Stimulated activated CD4-positive, alpha-beta T cell treated with anti-CD3 and anti-CD28 coated beads, Interleukin-15, amount 100 ng/mL, for 24 hours (primary cell): ENCODE measurements around the gene ID3.
"Not testable (repeated sequence)": the region's sequence is repeated elsewhere in the genome, so short reads cannot be mapped to it uniquely, and the experiment has no call there.

Source experiments
- DNase-seq: peaks from one replicate; pipeline ENCODE4 v3.0.0-alpha.2; 2020

Gene ID3

DNA sequence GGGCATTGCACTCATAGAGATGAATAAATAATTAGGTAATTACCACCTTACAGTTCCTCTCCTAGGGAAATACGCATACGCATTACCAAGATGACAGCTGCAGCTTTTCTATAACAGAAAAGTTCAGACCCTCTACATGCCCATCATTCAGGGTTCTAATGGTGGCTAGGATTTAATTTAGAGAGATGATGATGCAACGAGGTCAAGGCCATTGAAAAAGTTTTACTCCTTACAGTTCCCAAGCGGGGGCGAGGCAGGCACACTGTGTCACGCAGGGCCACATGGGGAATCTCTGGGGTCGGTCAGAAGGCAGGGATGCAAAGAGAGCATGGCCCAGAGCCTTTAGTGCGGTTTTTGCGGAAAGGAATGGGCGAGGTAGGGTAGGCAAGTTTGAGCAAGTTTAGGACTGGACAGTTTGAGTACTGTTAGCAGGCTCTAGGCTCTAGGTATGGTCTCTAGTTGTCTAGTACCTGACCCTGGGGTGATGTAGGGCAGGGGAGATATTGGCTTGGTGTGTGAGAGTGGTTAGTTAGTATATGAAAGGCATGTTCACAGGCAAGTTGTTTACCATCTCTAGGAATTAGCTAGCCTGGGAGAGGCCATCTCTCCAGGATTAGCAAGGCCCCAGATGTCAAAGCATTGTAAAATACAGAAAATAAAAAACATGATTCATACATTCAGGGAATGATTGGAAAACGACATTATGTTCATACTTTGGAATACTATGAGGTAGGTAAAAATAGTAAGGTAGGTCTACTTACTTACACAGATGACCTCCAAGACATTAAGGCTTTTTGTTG, 29.6 kb upstream of the ID3 start:
- no peak for DNase-seq

DNA sequence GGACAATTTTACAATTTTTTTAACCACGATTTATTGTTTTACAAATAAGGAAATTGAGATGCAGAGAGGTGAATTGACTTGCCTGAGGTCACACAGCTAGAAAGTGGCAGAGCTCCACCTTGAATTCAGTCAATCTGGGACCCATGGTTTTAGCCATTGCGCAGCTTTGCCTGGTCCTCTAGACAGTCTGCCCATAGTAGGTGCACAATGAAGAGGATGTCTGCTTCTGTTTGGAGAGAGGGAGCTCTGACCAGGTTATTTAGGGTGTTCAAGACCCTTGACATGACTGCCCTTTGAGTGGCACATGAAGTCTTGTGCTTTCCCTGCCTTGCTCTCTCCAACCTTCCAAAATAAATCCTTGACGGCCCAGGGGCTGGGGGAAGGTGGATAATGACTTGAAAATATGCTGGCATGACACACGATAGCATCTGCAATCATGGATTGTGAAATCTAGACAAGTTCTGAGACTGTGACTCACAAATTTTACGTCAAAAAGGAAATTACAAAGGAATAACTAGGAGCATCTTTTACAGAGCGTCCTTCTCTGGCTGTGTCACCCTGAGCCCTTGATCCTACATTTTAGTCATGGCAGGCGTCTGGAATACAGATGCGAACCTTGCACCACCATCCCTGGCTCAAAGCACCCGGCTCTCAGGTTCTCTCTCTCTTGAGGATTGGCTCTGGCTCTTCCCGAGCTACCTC, 26.2 kb upstream of the ID3 start:
- no peak for DNase-seq

DNA sequence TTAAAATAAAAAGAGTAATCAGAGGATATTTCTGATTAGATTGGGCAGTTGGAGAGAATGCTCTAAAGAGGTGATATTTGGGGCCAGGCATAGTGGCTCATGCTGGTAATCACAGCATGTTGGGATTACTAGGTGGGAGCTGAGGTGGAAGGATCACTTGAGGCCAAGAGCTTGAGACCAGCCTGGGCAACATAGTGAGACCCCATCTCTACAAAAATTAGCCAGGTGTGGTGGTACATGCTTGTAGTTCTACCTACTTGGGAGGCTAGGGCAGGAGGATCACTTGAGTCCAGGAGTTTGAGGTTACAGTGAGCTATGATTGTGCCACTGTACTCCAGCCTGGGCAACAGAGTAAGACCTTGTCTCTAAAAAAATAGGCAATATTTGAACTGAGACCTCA, 24.4 kb upstream of the ID3 start:
- DNase-seq, result not testable (repeated sequence)

DNA sequence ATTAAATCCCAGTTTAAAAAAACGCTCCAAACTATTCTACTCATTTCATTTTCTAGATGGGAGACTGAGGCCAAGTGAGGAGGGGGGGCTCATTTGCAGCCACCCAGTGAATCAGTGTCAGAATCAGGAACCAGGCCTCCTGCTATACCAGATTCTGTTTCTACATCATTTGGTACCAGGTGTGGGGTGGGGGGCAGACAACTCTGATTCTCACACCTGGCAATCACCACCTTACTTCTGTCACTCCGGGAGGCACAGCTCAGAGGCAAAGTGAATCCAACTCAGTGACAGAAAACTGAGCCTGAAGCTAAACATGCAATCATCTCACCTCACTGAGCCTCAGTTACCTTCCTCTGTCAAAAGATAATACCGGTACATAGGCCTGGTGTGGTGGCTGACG, 23.5 kb upstream of the ID3 start:
- DNase-seq, result no peak

DNA sequence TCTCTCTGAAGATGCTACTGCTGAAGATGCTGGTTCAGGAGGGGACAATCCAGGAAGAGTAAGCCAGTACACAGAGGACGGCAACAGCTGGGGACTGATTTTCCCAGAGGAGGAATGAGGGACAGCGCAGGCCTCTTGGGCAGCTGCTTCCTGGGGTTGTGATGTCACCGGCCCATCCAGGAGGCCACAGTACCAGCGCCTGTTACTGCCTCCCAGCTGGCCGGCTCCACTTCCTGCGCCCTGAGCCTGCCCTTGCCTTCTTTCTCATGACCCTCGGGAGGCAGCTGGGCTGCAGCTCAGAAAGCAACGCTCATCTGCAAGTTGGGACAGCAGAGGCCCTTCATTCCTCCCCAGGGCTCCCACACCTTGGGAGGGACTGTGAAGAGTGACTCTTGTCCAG, 21.9 kb upstream of the ID3 start:
- no peak for DNase-seq

DNA sequence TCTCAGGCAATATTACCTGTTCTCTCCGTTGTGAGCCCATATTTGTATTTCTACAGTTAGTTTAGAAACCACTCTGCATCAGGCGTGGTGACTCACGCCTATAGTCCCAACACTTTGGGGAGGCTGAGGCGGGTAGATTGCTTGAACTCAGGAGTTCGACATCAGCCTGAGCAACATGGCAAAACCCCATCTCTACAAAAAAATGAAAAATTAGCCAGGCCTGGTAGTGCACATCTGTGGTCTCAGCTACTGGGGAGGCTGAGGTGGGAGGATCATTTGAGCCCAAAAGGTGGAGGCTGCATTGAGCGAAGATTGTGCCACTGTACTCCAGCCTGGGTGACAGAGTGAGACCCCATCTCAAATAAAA, 19.7 kb upstream of the ID3 start:
- peak; percentile 41 for DNase-seq

DNA sequence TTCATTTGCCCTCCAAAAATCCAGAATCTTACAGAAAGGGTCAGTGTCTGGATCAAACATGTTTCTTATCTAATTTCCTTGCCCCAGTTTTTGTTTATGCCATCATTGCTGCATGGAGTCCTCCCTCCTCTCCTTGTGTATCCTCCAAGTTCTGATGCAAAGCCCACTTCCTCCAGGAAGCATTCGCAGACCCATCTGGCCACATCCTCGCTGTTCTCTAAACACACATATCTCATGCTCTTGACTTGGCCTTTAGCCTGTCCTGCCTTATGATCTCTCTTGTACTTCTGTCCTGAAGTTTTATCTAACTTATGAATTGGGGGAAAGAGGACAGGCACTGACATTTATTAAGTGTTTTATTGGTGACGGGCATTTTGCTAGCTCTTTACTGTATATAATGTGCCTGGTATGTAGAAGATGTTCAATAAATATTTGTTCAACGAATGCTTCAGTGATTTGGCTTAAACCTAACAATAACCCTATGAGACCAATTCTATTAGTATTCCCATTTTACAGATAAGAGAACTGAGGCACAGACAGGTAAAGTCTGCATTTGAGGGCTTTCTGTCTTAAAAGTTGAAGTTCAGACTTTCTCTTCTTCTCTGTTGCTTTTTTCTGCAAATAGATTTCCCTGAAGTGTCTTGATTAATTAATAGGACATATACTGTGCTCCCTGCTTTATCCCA, 19.2 kb upstream of the ID3 start:
- no peak for DNase-seq

DNA sequence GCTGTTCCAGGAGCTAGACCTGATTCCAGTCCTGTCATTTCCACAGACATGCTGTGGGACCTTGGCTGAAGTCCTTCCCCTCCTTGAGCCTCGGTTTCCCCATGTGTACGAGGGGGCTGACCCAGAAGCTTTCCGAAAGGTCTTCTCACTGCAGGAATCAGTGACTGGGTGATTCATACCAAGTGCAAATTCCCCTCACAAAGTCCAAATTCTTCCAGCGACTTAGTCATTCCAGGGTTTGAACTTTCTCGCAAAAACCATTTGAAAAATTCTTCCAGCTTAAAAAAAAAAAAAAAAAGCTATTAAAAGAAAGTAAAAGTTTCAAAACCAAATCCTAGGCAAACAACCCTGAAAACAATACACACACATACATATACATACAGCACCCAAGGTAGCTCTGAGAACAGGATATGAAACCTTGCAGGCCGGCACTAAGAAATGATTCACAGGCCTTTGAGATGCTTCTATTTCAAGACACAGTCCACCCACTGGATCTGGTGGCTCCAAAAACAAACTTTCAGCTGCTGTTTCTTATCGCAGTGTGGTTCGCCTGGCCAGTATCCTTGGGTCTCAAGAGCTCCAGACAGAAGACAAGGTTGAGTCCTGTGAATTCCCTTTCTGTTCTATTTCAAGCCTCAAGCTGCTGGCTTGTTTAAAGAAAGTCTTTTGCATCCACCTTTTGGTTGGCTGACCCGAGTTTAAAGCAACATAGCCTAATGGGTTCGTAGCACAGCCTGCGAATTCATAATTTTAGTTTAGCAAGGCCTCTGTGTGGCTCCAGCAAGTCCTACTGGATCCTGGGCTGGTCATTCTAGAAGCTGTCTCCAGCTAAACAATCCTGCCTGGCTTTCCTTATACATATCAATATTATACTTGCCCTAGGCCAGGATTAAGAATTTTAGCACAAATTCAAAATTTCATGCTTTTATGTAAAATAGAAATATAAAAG, 18.0 kb upstream of the ID3 start:
- peak; percentile 59 for DNase-seq

DNA sequence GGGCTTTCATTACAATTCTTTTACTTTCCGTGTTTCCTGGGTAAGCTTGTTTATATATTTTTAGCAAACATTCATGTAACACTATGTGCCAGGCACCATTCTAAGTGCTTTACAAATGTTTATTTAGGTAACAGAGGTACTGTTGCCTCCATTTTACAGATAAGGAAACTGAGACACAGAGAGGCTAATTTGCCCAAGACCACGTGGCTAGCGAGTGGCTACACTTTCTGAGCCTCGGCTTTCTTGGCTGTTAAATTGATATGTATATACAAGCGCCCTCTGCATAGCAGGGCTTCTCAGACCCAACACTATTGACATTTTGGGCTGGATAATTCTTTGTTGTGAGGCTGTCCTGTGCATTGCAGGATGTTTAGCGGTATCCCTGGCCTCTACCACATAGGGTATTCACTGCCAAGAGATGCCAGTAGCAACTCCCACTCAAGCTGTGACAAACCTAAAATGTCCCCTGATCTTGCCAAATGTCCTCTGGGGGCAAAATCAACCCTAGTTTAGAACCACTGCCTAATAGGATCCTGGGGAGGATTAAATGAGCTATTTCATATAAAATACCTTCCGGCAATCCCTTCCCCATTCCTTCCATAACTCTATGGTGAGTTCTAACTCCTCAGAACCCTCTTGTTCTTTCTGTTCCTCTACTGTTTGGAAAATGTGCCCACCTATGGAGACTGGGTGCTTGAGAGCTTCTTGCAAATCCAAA, 17.2 kb upstream of the ID3 start:
- DNase-seq, result no peak

DNA sequence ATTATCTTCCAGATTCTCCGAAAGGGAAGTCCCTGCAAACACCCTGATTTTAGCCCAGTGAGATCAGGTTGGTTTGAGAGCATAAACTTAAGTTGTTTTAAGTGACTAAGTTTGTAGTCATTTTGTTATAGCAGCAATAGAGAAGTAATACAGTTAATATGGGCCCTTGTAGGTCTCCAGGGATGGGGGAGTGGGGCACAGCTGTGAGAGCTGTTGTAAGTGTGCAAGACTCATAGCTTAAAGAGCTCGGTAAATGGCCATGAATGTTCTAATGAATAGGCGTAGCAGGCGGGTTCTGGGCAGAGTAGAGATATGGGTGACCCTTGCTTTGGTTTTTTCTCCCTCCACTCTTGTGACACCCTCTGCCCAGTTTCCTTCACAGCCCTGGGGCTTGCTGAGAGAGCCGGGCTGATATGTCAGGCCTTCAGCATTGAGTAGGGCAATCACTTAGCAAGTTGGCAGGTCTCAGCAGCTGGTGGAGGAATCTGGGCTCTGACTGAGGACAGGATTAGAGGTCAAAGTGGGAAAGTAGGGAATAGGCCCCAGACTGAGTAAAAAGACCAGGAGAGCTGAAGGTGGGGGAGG, 16.0 kb upstream of the ID3 start:
- DNase-seq, result no peak

DNA sequence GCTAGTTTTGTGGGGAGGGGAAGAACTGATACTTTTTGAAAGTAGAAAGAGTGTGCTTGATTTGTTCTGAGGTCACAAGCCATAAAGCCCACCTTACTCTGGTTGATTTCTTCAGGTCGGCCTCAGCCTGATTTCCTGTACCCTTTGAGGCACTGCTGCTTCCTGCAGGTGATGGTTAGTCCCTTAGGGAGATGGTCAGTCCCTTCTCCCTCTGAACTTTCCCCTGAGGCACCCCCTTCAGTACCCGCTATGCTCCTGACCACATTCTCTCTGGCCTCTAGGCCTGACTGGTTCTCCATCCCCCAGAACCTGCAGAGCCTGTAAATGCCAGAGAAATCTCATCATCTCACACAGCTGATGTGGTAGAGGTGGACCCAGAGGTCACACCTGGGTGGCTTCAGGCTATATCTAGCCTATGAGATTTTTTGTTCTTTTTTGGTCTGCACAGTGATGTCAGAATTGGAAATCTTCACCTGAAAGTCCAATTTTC, 15.0 kb upstream of the ID3 start:
- no peak for DNase-seq

DNA sequence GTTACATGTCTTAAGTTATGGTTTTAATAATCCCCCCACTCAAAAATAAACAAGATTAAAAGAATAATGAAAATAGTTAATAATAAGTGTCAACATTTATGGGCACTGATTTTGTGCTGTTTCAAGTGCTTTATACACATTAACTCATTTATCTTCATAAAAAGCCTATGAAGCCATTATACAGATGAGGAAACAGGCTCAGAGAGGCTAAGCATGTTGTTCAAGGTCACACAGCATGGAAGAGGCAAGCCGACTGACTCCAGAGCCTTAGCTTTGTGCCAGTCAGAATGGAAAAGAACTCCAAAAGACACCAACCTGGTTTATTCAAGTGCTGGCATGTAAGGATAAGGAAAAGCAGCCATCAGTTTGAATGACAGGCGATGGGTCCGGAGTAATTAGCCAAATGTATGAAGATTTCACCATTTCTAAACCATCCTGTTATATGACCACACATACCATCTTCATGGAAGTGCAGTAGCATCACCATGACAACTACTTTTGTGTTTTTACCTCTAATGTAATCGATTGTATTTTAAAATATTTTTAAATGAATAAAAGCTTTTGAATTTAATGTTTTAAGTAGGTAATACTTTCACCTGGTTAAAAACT, 14.4 kb upstream of the ID3 start:
- no peak for DNase-seq

DNA sequence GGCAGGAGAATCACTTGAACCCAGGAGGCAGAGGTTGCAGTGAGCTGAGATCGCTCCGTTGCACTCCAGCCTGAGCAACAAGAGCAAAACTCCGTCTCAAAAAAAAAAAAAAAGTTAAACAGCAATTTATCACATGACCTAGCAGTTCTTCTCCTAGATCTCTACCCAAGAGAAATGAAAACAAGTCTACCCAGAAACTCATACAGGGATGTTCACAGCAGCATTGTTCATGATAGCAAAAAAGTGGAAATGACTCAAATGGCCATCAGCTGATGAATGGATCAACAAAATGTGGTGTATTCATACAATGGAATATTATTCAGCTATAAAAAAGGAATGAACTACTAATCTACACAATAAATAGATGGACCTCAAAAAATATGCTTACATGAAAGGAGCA, 12.2 kb upstream of the ID3 start:
- DNase-seq, result no peak

DNA sequence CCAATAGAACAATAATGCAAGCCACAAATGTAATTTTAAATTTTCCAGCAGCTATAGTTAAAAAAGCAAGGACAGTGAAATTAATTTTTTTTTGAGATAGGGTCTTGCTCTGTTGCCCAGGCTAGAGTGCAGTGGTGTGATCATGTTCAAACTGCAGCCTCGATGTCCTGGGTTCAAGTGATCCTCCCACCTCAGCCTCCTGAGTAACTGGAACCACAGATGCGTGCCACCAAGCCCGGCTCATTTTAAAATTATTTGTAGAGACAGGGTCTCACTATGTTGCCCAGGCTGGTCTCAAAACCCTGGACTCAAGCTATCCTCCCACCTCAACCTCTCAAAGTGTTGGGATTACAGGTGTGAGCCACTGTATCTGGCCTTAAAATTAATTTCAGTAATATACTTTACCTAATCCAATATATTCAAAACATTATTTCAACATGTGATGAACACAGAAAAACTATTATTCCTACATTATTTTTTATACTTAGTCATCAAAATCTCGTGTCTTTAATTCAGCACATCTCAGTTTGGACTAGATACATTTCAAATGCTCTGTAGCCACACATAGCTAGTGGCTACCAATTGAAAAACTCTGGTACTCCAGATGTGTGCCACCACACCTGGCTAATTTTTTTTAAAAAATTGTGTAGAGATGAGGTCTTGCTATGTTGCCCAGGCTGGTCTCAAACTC, 10.8 kb upstream of the ID3 start:
- no peak for DNase-seq

DNA sequence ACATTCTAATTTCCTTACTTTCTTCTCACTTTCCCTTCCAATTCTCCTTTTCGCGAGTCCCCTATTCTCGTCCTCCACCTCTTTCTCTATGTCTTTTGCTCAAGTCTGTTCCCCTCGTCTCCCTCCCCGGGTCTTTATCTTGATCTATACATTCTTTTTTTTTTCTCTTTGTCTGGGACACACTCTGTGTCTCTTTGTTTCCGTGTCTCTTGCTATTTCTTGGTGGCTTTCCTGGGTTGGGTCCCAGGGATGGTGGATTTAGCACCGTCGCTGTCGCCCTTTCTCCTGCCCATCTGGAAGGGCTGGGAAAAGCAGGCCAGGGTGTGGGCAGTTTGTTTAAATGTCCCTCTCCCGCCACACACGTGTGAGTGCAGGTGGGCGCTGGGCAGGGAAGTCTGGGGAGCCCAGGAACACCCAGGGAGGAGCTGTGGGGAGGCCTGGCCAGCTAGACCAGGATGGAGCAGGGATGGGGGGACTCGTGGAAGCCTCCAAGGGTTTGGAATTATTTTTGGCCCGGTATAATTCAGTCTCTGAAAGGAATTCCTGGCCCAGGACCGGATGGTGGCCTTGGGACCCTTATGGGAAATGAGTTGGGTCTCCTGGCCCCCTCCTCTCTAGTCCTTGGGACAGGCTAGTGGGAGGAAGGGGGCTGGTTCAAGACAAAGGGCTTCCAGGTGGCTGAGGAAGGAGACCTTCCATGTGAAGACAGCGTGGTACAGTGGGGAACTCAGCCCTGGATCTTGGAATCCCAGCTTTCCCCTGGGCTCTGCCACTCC, 9.5 kb upstream of the ID3 start:
- DNase-seq, result no peak

DNA sequence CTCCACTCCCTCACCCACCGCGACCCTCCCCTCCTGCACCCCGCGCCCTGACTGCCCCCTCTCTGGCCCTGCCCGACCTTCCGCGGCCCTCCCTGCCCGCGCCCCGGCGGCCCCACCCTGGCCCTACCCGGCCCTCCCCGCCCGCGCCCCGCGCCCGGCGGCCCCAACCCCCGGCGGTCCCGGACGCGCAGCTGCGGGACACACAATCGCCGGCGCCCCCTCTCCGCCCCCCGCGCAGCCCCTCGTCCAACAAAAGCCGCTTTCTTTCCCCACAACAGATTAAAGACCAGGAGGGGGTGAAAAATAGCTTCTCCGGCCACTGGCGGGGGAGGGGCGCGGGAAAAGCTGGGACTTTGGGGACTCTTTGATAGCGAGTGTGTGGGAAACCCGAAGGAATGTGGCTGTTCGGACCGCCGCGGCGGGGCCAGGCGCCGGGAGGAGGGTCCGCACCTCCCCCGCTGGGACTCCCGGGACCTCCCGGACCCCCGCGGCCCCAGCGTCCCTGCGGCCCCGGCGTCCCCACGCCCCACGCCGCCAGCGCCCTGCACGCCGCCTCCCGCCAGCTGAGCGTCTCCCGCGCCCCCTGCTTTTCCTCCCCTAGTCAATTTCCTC, 8.8 kb upstream of the ID3 start:
- DNase-seq, result no peak

DNA sequence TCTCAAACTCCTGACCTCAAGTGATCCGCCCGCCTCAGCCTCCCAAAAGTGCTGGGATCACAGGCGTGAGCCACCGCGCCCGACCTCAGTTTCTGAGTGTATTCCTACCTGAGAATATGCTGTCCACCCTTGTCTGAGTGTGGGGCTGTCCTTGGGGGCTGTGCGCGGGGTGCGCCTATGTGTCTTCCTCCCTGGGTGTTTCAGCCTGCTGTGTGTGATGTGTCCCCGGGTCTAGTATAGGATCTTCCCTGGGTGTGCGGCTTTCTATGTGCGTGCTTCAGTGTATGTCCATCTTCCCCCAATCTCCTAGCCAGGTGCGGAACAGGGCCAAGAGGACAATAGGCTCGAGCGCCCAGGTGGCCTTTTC, 8.3 kb upstream of the ID3 start:
- DNase-seq, result no peak

DNA sequence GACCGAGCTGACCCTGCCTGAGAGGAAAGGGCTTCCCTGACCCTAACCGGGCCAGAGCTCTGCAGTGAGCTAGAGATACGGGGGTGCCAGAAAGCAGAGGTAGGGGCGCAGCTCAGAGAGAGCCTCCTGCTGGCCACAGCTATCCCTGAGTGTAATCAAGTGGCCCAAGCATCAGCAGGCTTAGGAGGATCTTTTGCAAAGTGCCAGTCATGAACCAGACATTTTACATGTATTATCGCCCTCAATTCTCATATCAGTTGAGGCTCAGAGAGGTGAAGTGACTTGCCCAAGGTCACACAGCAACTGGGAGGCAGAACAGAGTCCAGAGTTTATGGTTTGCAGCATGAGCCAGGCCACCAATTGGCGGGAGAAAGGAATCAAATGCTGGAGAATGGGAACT, 7.0 kb upstream of the ID3 start:
- DNase-seq, result no peak

DNA sequence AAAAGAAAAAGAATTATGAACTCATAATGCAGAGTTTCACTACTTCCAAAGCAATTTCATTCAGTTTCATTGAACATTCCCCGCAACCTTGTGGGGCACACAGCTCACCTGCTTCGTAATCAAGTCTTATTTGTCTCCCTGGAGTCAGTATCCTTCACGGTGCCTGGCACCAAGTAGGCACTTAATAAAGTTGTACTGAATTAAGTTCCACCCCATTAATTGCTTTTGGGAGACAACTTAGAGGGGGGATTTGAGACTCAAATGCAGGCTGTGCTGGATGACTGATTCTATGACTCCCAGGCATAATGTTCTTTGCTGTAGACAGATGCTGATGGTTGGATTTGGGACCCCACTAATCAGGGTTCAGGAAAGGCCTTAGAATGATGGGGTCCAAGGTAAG, 6.5 kb upstream of the ID3 start:
- DNase-seq, result no peak
